Aorta (tissue), 5 donors: ENCODE data around the gene PRTFDC1. TPM values are rescaled to one million over a fixed set of nuclear protein-coding genes. Genes with fewer than 3 reads are reported as not detected.
"Not testable (repeated sequence)": the region's sequence is repeated elsewhere in the genome, so short reads cannot be mapped to it uniquely, and the experiment has no call there.

ENCODE experiments used
- ATAC-seq: fragments of 200-7000 bp; cut with Tn5 transposase; one replicate; pipeline ENCODE4 v1.9.1; 2022; ENCODE audit warnings: moderate library complexity; ENCODE audit not compliant: low FRiP score
- DNase-seq, 2 donors: peaks; one replicate each; pipeline ENCODE4 v3.0.0-alpha.2; 2020
- H3K27ac ChIP-seq, 2 donors: one replicate each; pipeline ENCODE4 v1.5.1; 2013; ENCODE audit warnings: low read length in 2 of 2, mild to moderate bottlenecking in 2 of 2, moderate library complexity in 2 of 2, control low read depth in 1 of 2, inconsistent platforms in 1 of 2, low read depth in 1 of 2
- H3K27me3 ChIP-seq, 2 donors: one replicate each; pipeline ENCODE4 v1.6.1; 2013; ENCODE audit warnings: control low read depth in 1 of 2, low read length in 1 of 2, mild to moderate bottlenecking in 1 of 2, moderate library complexity in 1 of 2; ENCODE audit not compliant: insufficient read depth in 2 of 2, control insufficient read depth in 1 of 2
- H3K36me3 ChIP-seq, 2 donors: one replicate each; pipeline ENCODE4 v1.6.1; 2013; ENCODE audit warnings: control low read depth in 1 of 2, low read length in 1 of 2, mild to moderate bottlenecking in 1 of 2; ENCODE audit not compliant: insufficient read depth in 2 of 2, control insufficient read depth in 1 of 2
- H3K4me1 ChIP-seq, 2 donors: one replicate each; pipeline ENCODE4 v1.6.1; 2013; ENCODE audit warnings: low read length in 2 of 2, control low read depth in 1 of 2, mild to moderate bottlenecking in 1 of 2, moderate library complexity in 1 of 2; ENCODE audit not compliant: insufficient read depth in 2 of 2, control insufficient read depth in 1 of 2
- H3K4me3 ChIP-seq, 2 donors: one replicate each; pipeline ENCODE4 v1.5.1; 2013; ENCODE audit warnings: low read length in 2 of 2, control low read depth in 1 of 2, mild to moderate bottlenecking in 1 of 2
- H3K9me3 ChIP-seq: one replicate; pipeline ENCODE4 v1.6.1; 2013; ENCODE audit warnings: mild to moderate bottlenecking, low read length; ENCODE audit not compliant: control insufficient read depth
- WGBS, 2 donors: extraction: QIAGEN DNeasy Blood & Tissue Kit; methylation state at CpG; one replicate each; pipeline ENCODE4 v1.1.7; 2013; 5-methylcytosine and 5-hydroxymethylcytosine counted together
- intact Hi-C, 2 donors: fragments of 100-400 bp; cut with DNase I; formaldehyde crosslinking; loops; one replicate each; pipeline versions ENCODE4 v1.14.2 to v1.15.0; 2022
- polyA plus RNA-seq, 2 donors: library from polyadenylated mRNA; stranded (reverse); fragments of 200-250 nt; gene quantifications; one replicate each; pipeline ENCODE4 v1.2.3, GENCODE V29; 2013
- total RNA-seq, 2 donors: library from RNA; stranded (reverse); fragmentation: NEBNext Ultra II Directional; extraction: Animal tissue kit (Norgen Biotek cat#: 25700); gene quantifications; one replicate each; pipeline ENCODE4 v1.2.1, GENCODE V29; 2021
- donor health status: healthy with polysubstance abuse.
- donor health status: Bipolar disorder and iron deficiency.
- donor health status: DM: no; HTN: no; CAD: no.
- donor health status: DM: no; HTN: no; CAD: no.
- donor health status: DM: yes; HTN: yes; CAD: no.

Gene PRTFDC1
- total and polyA plus RNA-seq, 4 donors, result 3.1 to 15.7 (median 11.8) TPM

- no peak for DNase-seq
- no peak for ATAC-seq
- Histone ChIP-seq H3K4me1 (peaks cover 0 to 5% of the 10 kb centered on the region in 2 donors), H3K27ac (no peak overlapping the region), H3K4me3 (no peak overlapping the region), H3K36me3 (no peaks in the 10 kb centered on the region), H3K9me3 (no peaks in the 10 kb centered on the region), H3K27me3 (no peaks in the 10 kb centered on the region)
- intact Hi-C loops, result no loop called here
- WGBS, 2 donors, result 51 to 55% methylated on average over 6 of the region's 6 CpGs
Observed at GRCh38 chr10:24848195-24848594, 104.2 kb downstream of the PRTFDC1 start.

- Histone ChIP-seq H3K4me3 (no peak overlapping the region), H3K27me3 (no peaks in the 10 kb centered on the region), H3K27ac (no peak overlapping the region), H3K9me3 (no peaks in the 10 kb centered on the region), H3K36me3 (no peaks in the 10 kb centered on the region), H3K4me1 (peaks cover 0 to 5% of the 10 kb centered on the region in 2 donors)
- DNase-seq (no peak), ATAC-seq (no peak)
- intact Hi-C loops, result no loop called here
- WGBS, 2 donors, result 88 to 91% methylated on average over 13 of the region's 13 CpGs
Observed at GRCh38 chr10:24847112-24848070, 105.0 kb downstream of the PRTFDC1 start.

GRCh38 chr10:24844742-24845141 lies 107.7 kb downstream of the PRTFDC1 start:
- no peak overlapping the region for H3K27ac ChIP-seq
- no peak for DNase-seq
- H3K27me3 ChIP-seq, result no peaks in the 10 kb centered on the region
- WGBS, 2 donors, result 90 to 94% methylated on average over 2 of the region's 2 CpGs
- ATAC-seq, result no peak
- no peaks in the 10 kb centered on the region for H3K4me1 ChIP-seq
- H3K36me3 ChIP-seq, result no peaks in the 10 kb centered on the region
- H3K9me3 ChIP-seq, result no peaks in the 10 kb centered on the region
- no peak overlapping the region for H3K4me3 ChIP-seq
- intact Hi-C loops, result no loop called here

- Histone ChIP-seq H3K4me1 (no peaks in the 10 kb centered on the region), H3K36me3 (no peaks in the 10 kb centered on the region), H3K27me3 (no peaks in the 10 kb centered on the region), H3K27ac (no peak overlapping the region), H3K4me3 (no peak overlapping the region), H3K9me3 (no peaks in the 10 kb centered on the region)
- 47 to 67% methylated on average over 2 of the region's 2 CpGs for WGBS, 2 donors
- DNase-seq (no peak), ATAC-seq (no peak)
- intact Hi-C loops, result no loop called here
Observed at GRCh38 chr10:24843256-24843655, 109.2 kb downstream of the PRTFDC1 start.

GRCh38 chr10:24842856-24843255 lies 109.5 kb downstream of the PRTFDC1 start:
- 67 to 75% methylated on average over 2 of the region's 2 CpGs for WGBS, 2 donors
- DNase-seq (no peak), ATAC-seq (no peak)
- H3K9me3 ChIP-seq, result no peaks in the 10 kb centered on the region
- H3K27ac ChIP-seq, result no peak overlapping the region
- H3K27me3 ChIP-seq, result no peaks in the 10 kb centered on the region
- no peaks in the 10 kb centered on the region for H3K4me1 ChIP-seq
- intact Hi-C loops, result no loop called here
- H3K4me3 ChIP-seq, result no peak overlapping the region
- H3K36me3 ChIP-seq, result no peaks in the 10 kb centered on the region

- H3K36me3 ChIP-seq, result no peaks in the 10 kb centered on the region
- no peak for DNase-seq
- H3K4me3 ChIP-seq, result no peak overlapping the region
- H3K27ac ChIP-seq, result no peak overlapping the region
- ATAC-seq, result no peak
- no peaks in the 10 kb centered on the region for H3K27me3 ChIP-seq
- no peaks in the 10 kb centered on the region for H3K9me3 ChIP-seq
- intact Hi-C loops, result no loop called here
- 71 to 77% methylated on average over 2 of the region's 2 CpGs for WGBS, 2 donors
- no peaks in the 10 kb centered on the region for H3K4me1 ChIP-seq
Observed at GRCh38 chr10:24841530-24841929, 110.9 kb downstream of the PRTFDC1 start.

- DNase-seq, result no peak
- H3K4me1 ChIP-seq, result no peaks in the 10 kb centered on the region
- H3K4me3 ChIP-seq, result no peak overlapping the region
- H3K36me3 ChIP-seq, result no peaks in the 10 kb centered on the region
- ATAC-seq, result no peak
- no peaks in the 10 kb centered on the region for H3K9me3 ChIP-seq
- intact Hi-C loops, result no loop called here
- no peak overlapping the region for H3K27ac ChIP-seq
- H3K27me3 ChIP-seq, result no peaks in the 10 kb centered on the region
Observed at GRCh38 chr10:24840784-24841183, 111.6 kb downstream of the PRTFDC1 start.

GRCh38 chr10:24837781-24838180 lies 114.6 kb downstream of the PRTFDC1 start:
- H3K4me3 ChIP-seq, ATAC-seq, DNase-seq, intact Hi-C loops, H3K4me1 ChIP-seq, H3K9me3 ChIP-seq, H3K36me3 ChIP-seq, H3K27me3 ChIP-seq, H3K27ac ChIP-seq: not testable (repeated sequence)
- WGBS, 2 donors, result 88 to 90% methylated on average over 2 of the region's 2 CpGs

- Histone ChIP-seq H3K4me1 (no peaks in the 10 kb centered on the region), H3K9me3 (no peaks in the 10 kb centered on the region), H3K4me3 (no peak overlapping the region), H3K27me3 (no peaks in the 10 kb centered on the region), H3K27ac (no peak overlapping the region), H3K36me3 (no peaks in the 10 kb centered on the region)
- DNase-seq (no peak), ATAC-seq (no peak)
- WGBS, 2 donors, result 68 to 98% methylated on average over 2 of the region's 2 CpGs
- intact Hi-C loops, result no loop called here
Observed at GRCh38 chr10:24834869-24835268, 117.5 kb downstream of the PRTFDC1 start.
